Gastroesophageal sphincter (tissue), 2 donors: ENCODE measurements around the gene PRAMEF25.
"Not testable (repeated sequence)": the region's sequence is repeated elsewhere in the genome, so short reads cannot be mapped to it uniquely, and the experiment has no call there.

Experiments used
- EP300 ChIP-seq: sonication (generic); formaldehyde crosslinking; IDR thresholded peaks from one replicate; pipeline ENCODE4 v1.6.1; 2017; ENCODE audit warnings: antibody characterized with exemption, mild to moderate bottlenecking
- POLR2AphosphoS5 ChIP-seq: sonication (generic); formaldehyde crosslinking; IDR thresholded peaks from one replicate; pipeline ENCODE4 v1.6.1; 2017; ENCODE audit warnings: antibody characterized with exemption

- TF ChIP-seq EP300, POLR2AphosphoS5: not testable (repeated sequence)
Observed at GRCh38 chr1:13070474-13070873, at the start of gene PRAMEF25.
